Mammary epithelial cell (primary cell): ENCODE results near the gene BRME1.

ENCODE experiments used
- EZH2 ChIP-seq: IDR thresholded peaks from 2 replicates; pipeline ENCODE4 v1.6.1; 2012; ENCODE audit warnings: low read length, inconsistent platforms, borderline replicate concordance
- TF ChIP-seq, protein P1 (sequence below), 2 donors: IDR thresholded peaks in 1 of 2; conservative IDR thresholded peaks in 1 of 2; 2 replicates each; pipeline ENCODE4 v1.5.1; 2011 to 2012; ENCODE audit warnings: inconsistent platforms in 2 of 2, low read length in 2 of 2, mild to moderate bottlenecking in 2 of 2, control low read depth in 1 of 2, low read depth in 1 of 2; ENCODE audit not compliant: insufficient read depth in 1 of 2; ENCODE audit errors: extremely low read depth in 1 of 2

GRCh38 chr19:13952154-13952930 lies 46.4 kb upstream of the BRME1 start, which contains the start of gene DCAF15:
- TF ChIP-seq, protein P1, sequence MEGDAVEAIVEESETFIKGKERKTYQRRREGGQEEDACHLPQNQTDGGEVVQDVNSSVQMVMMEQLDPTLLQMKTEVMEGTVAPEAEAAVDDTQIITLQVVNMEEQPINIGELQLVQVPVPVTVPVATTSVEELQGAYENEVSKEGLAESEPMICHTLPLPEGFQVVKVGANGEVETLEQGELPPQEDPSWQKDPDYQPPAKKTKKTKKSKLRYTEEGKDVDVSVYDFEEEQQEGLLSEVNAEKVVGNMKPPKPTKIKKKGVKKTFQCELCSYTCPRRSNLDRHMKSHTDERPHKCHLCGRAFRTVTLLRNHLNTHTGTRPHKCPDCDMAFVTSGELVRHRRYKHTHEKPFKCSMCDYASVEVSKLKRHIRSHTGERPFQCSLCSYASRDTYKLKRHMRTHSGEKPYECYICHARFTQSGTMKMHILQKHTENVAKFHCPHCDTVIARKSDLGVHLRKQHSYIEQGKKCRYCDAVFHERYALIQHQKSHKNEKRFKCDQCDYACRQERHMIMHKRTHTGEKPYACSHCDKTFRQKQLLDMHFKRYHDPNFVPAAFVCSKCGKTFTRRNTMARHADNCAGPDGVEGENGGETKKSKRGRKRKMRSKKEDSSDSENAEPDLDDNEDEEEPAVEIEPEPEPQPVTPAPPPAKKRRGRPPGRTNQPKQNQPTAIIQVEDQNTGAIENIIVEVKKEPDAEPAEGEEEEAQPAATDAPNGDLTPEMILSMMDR (conservative IDR thresholded peaks at IDR 0.05 in 1 of 2, IDR thresholded peaks at IDR 0.05 in 1 of 2; ENCODE audit: extremely low read depth in 1 of 2, insufficient read depth in 1 of 2, low read depth in 1 of 2, low read length in 2 of 2), result no peak
- TF ChIP-seq EZH2, result no peak
